ENCODE data around the gene LAMA3.

GRCh38 chr18:23763343-23763742 lies 74.1 kb downstream of the LAMA3 start:
- no peak for TF ChIP-seq CTCF (IDR thresholded peaks at IDR 0.05)
- no peak for TF ChIP-seq POLR2A (IDR thresholded peaks at IDR 0.05)
